ENCODE data around the gene PSD2.

PSD2 gene

DNA sequence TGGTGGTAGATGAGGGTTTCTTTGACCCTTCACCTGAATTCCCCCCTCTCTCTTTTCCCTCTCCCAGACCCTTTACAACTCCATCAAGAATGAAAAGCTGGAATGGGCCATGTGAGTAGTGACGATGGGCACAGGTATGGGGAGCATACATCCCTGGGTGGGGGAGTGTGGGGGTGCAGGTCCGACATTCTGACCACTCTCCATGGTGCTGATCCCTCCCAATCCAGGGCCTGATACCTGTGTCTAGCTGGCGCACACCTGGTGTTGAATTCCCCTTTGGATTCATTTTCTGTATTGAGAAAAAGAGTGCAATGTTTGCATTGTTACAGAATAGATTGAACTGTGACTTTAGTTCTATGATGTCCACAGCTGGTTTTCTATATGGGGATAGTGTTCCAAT lies 40.0 kb downstream of the PSD2 start:
- no peak overlapping the region for H3K27ac ChIP-seq (ENCODE audit: low read depth, low read length)
- no peak overlapping the region for H3K9ac ChIP-seq (ENCODE audit: low read length)
- no peak overlapping the region for H3K4me2 ChIP-seq (ENCODE audit: low read depth, low read length, poor library complexity, severe bottlenecking)
- H3K9me2 ChIP-seq (replicated peaks; ENCODE audit: insufficient read depth, low read length), result no peaks in the 10 kb centered on the region
- no peaks in the 10 kb centered on the region for H3F3A ChIP-seq (ENCODE audit: insufficient read depth)
- H3K4me3 ChIP-seq (ENCODE audit: insufficient read depth, low read length, poor library complexity, severe bottlenecking), result no peak overlapping the region
- TF ChIP-seq, protein P1, sequence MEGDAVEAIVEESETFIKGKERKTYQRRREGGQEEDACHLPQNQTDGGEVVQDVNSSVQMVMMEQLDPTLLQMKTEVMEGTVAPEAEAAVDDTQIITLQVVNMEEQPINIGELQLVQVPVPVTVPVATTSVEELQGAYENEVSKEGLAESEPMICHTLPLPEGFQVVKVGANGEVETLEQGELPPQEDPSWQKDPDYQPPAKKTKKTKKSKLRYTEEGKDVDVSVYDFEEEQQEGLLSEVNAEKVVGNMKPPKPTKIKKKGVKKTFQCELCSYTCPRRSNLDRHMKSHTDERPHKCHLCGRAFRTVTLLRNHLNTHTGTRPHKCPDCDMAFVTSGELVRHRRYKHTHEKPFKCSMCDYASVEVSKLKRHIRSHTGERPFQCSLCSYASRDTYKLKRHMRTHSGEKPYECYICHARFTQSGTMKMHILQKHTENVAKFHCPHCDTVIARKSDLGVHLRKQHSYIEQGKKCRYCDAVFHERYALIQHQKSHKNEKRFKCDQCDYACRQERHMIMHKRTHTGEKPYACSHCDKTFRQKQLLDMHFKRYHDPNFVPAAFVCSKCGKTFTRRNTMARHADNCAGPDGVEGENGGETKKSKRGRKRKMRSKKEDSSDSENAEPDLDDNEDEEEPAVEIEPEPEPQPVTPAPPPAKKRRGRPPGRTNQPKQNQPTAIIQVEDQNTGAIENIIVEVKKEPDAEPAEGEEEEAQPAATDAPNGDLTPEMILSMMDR (IDR thresholded peaks at IDR 0.05; ENCODE audit: insufficient read depth, low read length, poor library complexity, severe bottlenecking), result no peak
- TF ChIP-seq EZH2phosphoT487 (conservative IDR thresholded peaks at IDR 0.05; ENCODE audit: low read length), result no peak
- no peaks in the 10 kb centered on the region for H3K79me2 ChIP-seq (ENCODE audit: insufficient read depth, low read length)
- H3K9me3 ChIP-seq (ENCODE audit: insufficient read depth, low read length), result no peaks in the 10 kb centered on the region
- no peaks in the 10 kb centered on the region for H3K36me3 ChIP-seq (ENCODE audit: low read length)
- H4K20me1 ChIP-seq (ENCODE audit: low read depth, low read length), result no peaks in the 10 kb centered on the region
- H2AFZ ChIP-seq (ENCODE audit: low read depth, low read length, severe bottlenecking), result no peak overlapping the region
- H3K27me3 ChIP-seq (ENCODE audit: low read length), result no peaks in the 10 kb centered on the region

DNA sequence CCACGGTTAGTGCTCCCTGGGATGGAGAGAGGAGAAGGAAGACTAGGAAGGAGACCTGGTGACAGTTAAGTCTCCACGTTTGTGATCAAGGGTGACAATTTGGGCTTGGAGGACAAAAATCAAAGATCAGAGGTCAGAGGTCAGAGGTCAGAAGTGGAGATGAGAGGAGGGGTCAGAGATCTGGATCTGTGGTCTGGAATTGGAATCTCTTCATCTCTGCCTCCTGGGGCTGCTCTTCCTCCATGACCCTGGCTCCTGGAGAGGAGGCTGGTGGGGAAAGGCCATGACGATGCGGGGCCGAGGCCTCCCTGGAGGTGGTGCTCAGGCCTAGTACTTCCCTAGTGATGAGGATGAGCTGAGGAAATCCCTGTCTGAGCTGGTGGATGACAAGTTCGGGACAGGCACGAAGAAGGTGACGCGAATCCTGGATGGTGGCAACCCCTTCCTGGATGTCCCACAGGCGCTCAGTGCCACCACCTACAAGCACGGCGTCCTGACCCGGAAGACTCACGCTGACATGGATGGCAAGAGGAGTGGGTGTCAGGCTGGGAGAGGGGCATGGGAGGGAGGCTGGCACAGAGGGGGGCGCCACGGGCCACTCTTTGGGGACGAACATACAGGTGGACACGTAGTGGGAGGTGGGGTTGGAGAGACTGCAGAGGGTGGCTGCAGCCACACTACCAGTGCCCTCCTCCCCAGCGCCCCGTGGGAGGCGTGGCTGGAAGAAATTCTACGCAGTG lies 41.0 kb downstream of the PSD2 start:
- Histone ChIP-seq H4K20me1 (ENCODE audit: low read depth, low read length) (no peaks in the 10 kb centered on the region), H3K9me3 (ENCODE audit: insufficient read depth, low read length) (no peaks in the 10 kb centered on the region), H2AFZ (ENCODE audit: low read depth, low read length, severe bottlenecking) (no peak overlapping the region), H3K9me2 (replicated peaks; ENCODE audit: insufficient read depth, low read length) (no peaks in the 10 kb centered on the region), H3K36me3 (ENCODE audit: low read length) (no peaks in the 10 kb centered on the region), H3K79me2 (ENCODE audit: insufficient read depth, low read length) (no peaks in the 10 kb centered on the region), H3F3A (ENCODE audit: insufficient read depth) (no peaks in the 10 kb centered on the region), H3K9ac (ENCODE audit: low read length) (no peak overlapping the region), H3K27me3 (ENCODE audit: low read length) (no peaks in the 10 kb centered on the region), H3K27ac (ENCODE audit: low read depth, low read length) (no peak overlapping the region), H3K4me2 (ENCODE audit: low read depth, low read length, poor library complexity, severe bottlenecking) (no peak overlapping the region), H3K4me3 (ENCODE audit: insufficient read depth, low read length, poor library complexity, severe bottlenecking) (no peak overlapping the region)
- no peak for TF ChIP-seq EZH2phosphoT487 (conservative IDR thresholded peaks at IDR 0.05; ENCODE audit: low read length)
- TF ChIP-seq, protein P1 (IDR thresholded peaks at IDR 0.05; ENCODE audit: insufficient read depth, low read length, poor library complexity, severe bottlenecking), result no peak

DNA sequence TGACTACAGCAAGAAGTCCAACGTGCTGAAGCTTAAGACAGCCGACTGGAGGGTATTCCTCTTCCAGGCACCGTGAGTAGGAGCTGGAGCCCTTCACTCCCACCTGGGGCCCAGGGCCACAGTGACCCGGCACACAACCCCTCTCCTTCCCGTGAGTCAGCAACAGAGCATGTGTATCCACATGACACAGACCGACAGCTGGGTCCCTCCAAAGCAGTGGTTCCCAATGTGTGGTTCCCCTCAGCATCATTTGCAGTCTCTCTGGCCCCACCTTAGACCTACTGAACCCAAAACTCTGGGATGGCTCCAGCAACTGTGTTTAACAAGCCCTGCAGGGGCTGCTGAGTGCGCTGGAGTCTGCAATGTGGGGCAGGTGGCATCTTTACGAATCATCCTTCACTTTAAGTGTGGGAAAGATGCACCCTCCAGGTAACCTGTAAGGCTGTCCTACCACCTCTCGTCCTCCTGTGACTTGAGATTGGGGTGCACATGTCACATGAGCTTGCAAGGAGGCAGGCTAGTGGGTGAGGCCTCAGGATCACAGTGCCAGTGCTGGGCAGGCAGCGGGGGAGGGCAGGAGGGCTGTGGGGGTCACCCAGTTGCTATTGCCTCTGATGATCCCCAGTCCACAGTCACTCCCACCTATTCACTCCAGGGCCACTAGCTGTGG lies 42.2 kb downstream of the PSD2 start:
- Histone ChIP-seq H3K79me2 (ENCODE audit: insufficient read depth, low read length) (no peaks in the 10 kb centered on the region), H3K4me3 (ENCODE audit: insufficient read depth, low read length, poor library complexity, severe bottlenecking) (no peak overlapping the region), H3F3A (ENCODE audit: insufficient read depth) (no peaks in the 10 kb centered on the region), H3K9ac (ENCODE audit: low read length) (no peak overlapping the region), H3K27ac (ENCODE audit: low read depth, low read length) (no peak overlapping the region), H3K9me3 (ENCODE audit: insufficient read depth, low read length) (no peaks in the 10 kb centered on the region), H3K27me3 (ENCODE audit: low read length) (no peaks in the 10 kb centered on the region), H2AFZ (ENCODE audit: low read depth, low read length, severe bottlenecking) (no peak overlapping the region), H3K4me2 (ENCODE audit: low read depth, low read length, poor library complexity, severe bottlenecking) (no peak overlapping the region), H3K36me3 (ENCODE audit: low read length) (no peaks in the 10 kb centered on the region), H4K20me1 (ENCODE audit: low read depth, low read length) (no peaks in the 10 kb centered on the region), H3K9me2 (replicated peaks; ENCODE audit: insufficient read depth, low read length) (no peaks in the 10 kb centered on the region)
- TF ChIP-seq, protein P1 (IDR thresholded peaks at IDR 0.05; ENCODE audit: insufficient read depth, low read length, poor library complexity, severe bottlenecking), result no peak
- TF ChIP-seq EZH2phosphoT487 (conservative IDR thresholded peaks at IDR 0.05; ENCODE audit: low read length), result no peak
